Measurements from ENCODE around the gene NEUROG2. TPM values are rescaled to one million over a fixed set of nuclear protein-coding genes. Genes with fewer than 3 reads are reported as not detected.

The NEUROG2 gene
- total RNA-seq, 1 donor from 2014 or later: not detected

GRCh38 chr4:112521123-112522023 is 5.4 kb upstream of the NEUROG2 start:
- H3K9me3 Mint-ChIP-seq (ENCODE audit: unreplicated experiment): peaks cover 15% of the 10 kb centered on the region
- H3K4me1 Mint-ChIP-seq (ENCODE audit: low read depth, unreplicated experiment): peaks cover 3% of the 10 kb centered on the region
- no peak overlapping the region for H3K4me3 Mint-ChIP-seq (ENCODE audit: unreplicated experiment)
- Histone ChIP-seq H3K4me3 (ENCODE audit: insufficient read depth, low read depth, low read length) (no peak overlapping the region), H3K4me1 (ENCODE audit: insufficient read depth, low read length) (no peaks in the 10 kb centered on the region), H3K27me3 (ENCODE audit: insufficient read depth, low read length) (peaks cover 86% of the 10 kb centered on the region), H2AFZ (ENCODE audit: low read depth, low read length) (no peak overlapping the region), H4K20me1 (ENCODE audit: insufficient read depth, low read length) (peaks cover 3% of the 10 kb centered on the region), H3K9ac (ENCODE audit: low read length) (no peak overlapping the region), H3K79me2 (ENCODE audit: insufficient read depth, low read length) (no peaks in the 10 kb centered on the region), H3K27ac (ENCODE audit: low read depth, low read length) (no peak overlapping the region), H3K36me3 (ENCODE audit: insufficient read depth, low read length) (no peaks in the 10 kb centered on the region), H3K4me2 (ENCODE audit: low read length) (no peak overlapping the region), H3K9me3 (ENCODE audit: insufficient read depth, low read depth, low read length) (peaks cover 5% of the 10 kb centered on the region)
- DNase-seq (ENCODE audit: low read depth): no peak
- peaks cover 70% of the 10 kb centered on the region for H3K27me3 Mint-ChIP-seq (ENCODE audit: low read depth, unreplicated experiment)
- FAIRE-seq: no peak
- H3K36me3 Mint-ChIP-seq (ENCODE audit: low read depth, unreplicated experiment): peaks cover 2% of the 10 kb centered on the region
- TF ChIP-seq EZH2 (IDR thresholded peaks at IDR 0.05; ENCODE audit: insufficient read depth, low read length): peak; percentile 86
- TF ChIP-seq CTCF (IDR thresholded peaks at IDR 0.05; ENCODE audit: insufficient read depth, low read depth, low read length): no peak
- no peak overlapping the region for H3K27ac Mint-ChIP-seq (ENCODE audit: unreplicated experiment)

GRCh38 chr4:112520598-112521122 is 4.7 kb upstream of the NEUROG2 start:
- peaks cover 87% of the 10 kb centered on the region for H3K27me3 ChIP-seq (ENCODE audit: insufficient read depth, low read length)
- no peak overlapping the region for H2AFZ ChIP-seq (ENCODE audit: low read depth, low read length)
- Mint-ChIP-seq H3K27ac (ENCODE audit: unreplicated experiment) (no peak overlapping the region), H3K4me1 (ENCODE audit: low read depth, unreplicated experiment) (peaks cover 3% of the 10 kb centered on the region), H3K9me3 (ENCODE audit: unreplicated experiment) (peaks cover 15% of the 10 kb centered on the region), H3K4me3 (ENCODE audit: unreplicated experiment) (no peak overlapping the region), H3K36me3 (ENCODE audit: low read depth, unreplicated experiment) (peaks cover 2% of the 10 kb centered on the region), H3K27me3 (ENCODE audit: low read depth, unreplicated experiment) (peaks cover 74% of the 10 kb centered on the region)
- no peak overlapping the region for H3K27ac ChIP-seq (ENCODE audit: low read depth, low read length)
- peaks cover 3% of the 10 kb centered on the region for H4K20me1 ChIP-seq (ENCODE audit: insufficient read depth, low read length)
- H3K4me2 ChIP-seq (ENCODE audit: low read length): no peak overlapping the region
- TF ChIP-seq EZH2 (IDR thresholded peaks at IDR 0.05; ENCODE audit: insufficient read depth, low read length): no peak
- no peak for TF ChIP-seq CTCF (IDR thresholded peaks at IDR 0.05; ENCODE audit: insufficient read depth, low read depth, low read length)
- no peak overlapping the region for H3K9ac ChIP-seq (ENCODE audit: low read length)
- H3K79me2 ChIP-seq (ENCODE audit: insufficient read depth, low read length): no peaks in the 10 kb centered on the region
- H3K9me3 ChIP-seq (ENCODE audit: insufficient read depth, low read depth, low read length): peaks cover 5% of the 10 kb centered on the region
- DNase-seq (ENCODE audit: low read depth): no peak
- H3K4me1 ChIP-seq (ENCODE audit: insufficient read depth, low read length): peaks cover 3% of the 10 kb centered on the region
- no peak overlapping the region for H3K4me3 ChIP-seq (ENCODE audit: insufficient read depth, low read depth, low read length)
- FAIRE-seq: no peak
- H3K36me3 ChIP-seq (ENCODE audit: insufficient read depth, low read length): no peaks in the 10 kb centered on the region
